ENCODE data around the gene MINK1.
"Not testable (repeated sequence)": the region's sequence is repeated elsewhere in the genome, so short reads cannot be mapped to it uniquely, and the experiment has no call there.

DNA sequence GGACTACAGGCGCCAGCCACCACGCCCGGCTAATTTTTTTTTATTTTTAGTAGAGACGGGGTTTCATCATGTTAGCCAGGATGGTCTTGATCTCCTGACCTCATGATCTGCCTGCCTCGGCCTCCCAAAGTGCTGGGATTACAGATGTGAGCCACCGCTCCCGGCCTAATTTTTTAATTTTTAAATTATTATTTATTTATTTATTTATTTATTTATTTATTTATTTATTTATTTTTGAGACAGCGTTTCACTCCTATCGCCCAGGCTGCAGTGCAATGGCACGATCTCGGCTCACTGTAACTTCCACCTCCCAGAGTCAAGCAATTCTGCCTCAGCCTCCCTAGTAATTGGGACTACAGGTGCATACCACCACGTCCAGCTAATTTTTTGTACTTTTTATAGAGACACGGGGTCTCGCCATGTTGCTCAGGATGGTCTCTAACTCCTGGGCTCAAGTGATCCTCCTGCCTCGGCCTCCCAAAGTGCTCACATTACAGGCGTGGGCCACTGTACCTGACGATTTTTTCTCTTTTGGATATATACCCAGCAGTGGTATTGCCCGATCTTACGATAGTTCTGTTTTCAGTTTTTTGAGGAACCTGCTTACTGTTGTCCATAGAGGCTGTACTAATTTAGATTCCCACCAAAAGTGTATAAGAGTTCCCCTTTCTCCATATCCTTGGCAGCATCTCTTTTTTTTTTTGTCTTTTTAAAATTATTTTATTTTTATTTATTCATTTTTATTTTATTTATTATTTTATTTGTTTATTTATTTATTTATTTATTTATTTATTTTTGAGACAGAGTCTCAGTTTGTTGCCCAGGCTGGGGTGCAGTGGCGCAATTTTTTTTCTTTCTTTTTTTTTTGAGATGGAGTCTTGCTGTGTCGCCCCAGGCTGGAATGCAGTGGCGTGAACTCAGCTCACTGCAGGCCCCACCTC, 36.2 kb downstream of the MINK1 start:
- TF ChIP-seq, protein P1, sequence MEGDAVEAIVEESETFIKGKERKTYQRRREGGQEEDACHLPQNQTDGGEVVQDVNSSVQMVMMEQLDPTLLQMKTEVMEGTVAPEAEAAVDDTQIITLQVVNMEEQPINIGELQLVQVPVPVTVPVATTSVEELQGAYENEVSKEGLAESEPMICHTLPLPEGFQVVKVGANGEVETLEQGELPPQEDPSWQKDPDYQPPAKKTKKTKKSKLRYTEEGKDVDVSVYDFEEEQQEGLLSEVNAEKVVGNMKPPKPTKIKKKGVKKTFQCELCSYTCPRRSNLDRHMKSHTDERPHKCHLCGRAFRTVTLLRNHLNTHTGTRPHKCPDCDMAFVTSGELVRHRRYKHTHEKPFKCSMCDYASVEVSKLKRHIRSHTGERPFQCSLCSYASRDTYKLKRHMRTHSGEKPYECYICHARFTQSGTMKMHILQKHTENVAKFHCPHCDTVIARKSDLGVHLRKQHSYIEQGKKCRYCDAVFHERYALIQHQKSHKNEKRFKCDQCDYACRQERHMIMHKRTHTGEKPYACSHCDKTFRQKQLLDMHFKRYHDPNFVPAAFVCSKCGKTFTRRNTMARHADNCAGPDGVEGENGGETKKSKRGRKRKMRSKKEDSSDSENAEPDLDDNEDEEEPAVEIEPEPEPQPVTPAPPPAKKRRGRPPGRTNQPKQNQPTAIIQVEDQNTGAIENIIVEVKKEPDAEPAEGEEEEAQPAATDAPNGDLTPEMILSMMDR (IDR thresholded peaks at IDR 0.05) = not testable (repeated sequence)
- not testable (repeated sequence) for TF ChIP-seq POLR2A (IDR thresholded peaks at IDR 0.05)

Data from gastroesophageal sphincter (tissue), 3 donors.